Activated CD8-positive, alpha-beta T cell treated with anti-CD3 and anti-CD28 coated beads for 36 hours (primary cell): Measurements from ENCODE around the gene YTHDC1. TPM values are rescaled to one million over a fixed set of nuclear protein-coding genes. Genes with fewer than 3 reads are reported as not detected.

Source experiments
- ATAC-seq: fragments of 200-7000 bp; cut with Tn5 transposase; one replicate; pipeline ENCODE4 v1.10.0; 2021; ENCODE audit warnings: mild to moderate bottlenecking, moderate library complexity
- CTCF ChIA-PET: fragments of 350-600 bp; sonication (Branson Sonifier 250); formaldehyde crosslinking; loops from one replicate; lab custom pipeline; 2021; ENCODE audit warnings: antibody characterized with exemption; lab: Charles Lee
- POLR2A ChIA-PET: fragments of 350-600 bp; sonication (Branson Sonifier 250); formaldehyde crosslinking; loops from one replicate; lab custom pipeline; 2021; ENCODE audit warnings: antibody characterized with exemption; lab: Charles Lee
- DNase-seq: peaks from one replicate; pipeline ENCODE4 v3.0.0-alpha.2; 2020
- H3K27ac Mint-ChIP-seq: one replicate; pipeline ENCODE4 v1.8.0; 2021; ENCODE audit warnings: mild to moderate bottlenecking, mixed read lengths
- H3K27me3 Mint-ChIP-seq: one replicate; pipeline ENCODE4 v1.8.0; 2021; ENCODE audit warnings: mixed read lengths
- H3K36me3 Mint-ChIP-seq: one replicate; pipeline ENCODE4 v1.8.0; 2021; ENCODE audit warnings: low read depth, mixed read lengths
- H3K4me1 Mint-ChIP-seq: one replicate; pipeline ENCODE4 v1.8.0; 2021; ENCODE audit warnings: low read depth, mixed read lengths
- H3K4me3 Mint-ChIP-seq: one replicate; pipeline ENCODE4 v1.8.0; 2021; ENCODE audit warnings: mild to moderate bottlenecking, moderate library complexity, mixed read lengths
- H3K9me3 Mint-ChIP-seq: one replicate; pipeline ENCODE4 v1.8.0; 2021; ENCODE audit warnings: mixed read lengths
- intact Hi-C: fragments of 100-400 bp; cut with micrococcal nuclease; formaldehyde crosslinking; loops from one replicate; pipeline ENCODE4 v1.10.0; 2022
- total RNA-seq, 2 experiments: library from RNA; stranded (reverse); gene quantifications; one replicate each; pipeline ENCODE4 v1.2.3, GENCODE V29; 2021
- TF ChIP-seq, protein P1 (sequence below): fragments of 200-600 bp; IDR thresholded peaks from one replicate; pipeline ENCODE4 v1.8.0; 2022; ENCODE audit warnings: antibody characterized with exemption, mild to moderate bottlenecking

YTHDC1 gene
- total RNA-seq, 2 experiments from 2014 or later, result 74.7 to 75.4 TPM

DNA sequence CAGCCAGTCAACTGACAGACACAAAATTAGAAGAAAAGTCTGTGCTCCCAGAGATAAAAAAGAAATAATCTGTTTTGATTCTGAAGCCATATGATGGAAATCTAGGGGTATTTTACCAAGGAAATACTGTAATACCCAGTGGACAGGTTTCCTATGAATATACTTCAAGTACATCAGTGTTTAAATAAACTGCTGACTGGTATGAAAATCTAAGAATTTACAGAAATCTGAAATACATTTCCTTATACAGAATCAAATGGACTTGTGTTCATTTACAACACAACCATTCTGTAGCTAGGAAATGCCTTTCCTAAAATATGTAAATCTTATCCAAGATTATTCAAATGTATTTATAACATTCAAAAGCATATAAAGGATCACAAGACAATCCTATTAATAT, 13.4 kb downstream of the YTHDC1 start:
- H3K27me3 Mint-ChIP-seq, result no peaks in the 10 kb centered on the region
- ATAC-seq (no peak), DNase-seq (no peak)
- POLR2A ChIA-PET, result no interaction called here
- no peak overlapping the region for H3K4me3 Mint-ChIP-seq
- H3K9me3 Mint-ChIP-seq, result no peaks in the 10 kb centered on the region
- TF ChIP-seq, protein P1, sequence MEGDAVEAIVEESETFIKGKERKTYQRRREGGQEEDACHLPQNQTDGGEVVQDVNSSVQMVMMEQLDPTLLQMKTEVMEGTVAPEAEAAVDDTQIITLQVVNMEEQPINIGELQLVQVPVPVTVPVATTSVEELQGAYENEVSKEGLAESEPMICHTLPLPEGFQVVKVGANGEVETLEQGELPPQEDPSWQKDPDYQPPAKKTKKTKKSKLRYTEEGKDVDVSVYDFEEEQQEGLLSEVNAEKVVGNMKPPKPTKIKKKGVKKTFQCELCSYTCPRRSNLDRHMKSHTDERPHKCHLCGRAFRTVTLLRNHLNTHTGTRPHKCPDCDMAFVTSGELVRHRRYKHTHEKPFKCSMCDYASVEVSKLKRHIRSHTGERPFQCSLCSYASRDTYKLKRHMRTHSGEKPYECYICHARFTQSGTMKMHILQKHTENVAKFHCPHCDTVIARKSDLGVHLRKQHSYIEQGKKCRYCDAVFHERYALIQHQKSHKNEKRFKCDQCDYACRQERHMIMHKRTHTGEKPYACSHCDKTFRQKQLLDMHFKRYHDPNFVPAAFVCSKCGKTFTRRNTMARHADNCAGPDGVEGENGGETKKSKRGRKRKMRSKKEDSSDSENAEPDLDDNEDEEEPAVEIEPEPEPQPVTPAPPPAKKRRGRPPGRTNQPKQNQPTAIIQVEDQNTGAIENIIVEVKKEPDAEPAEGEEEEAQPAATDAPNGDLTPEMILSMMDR, result no peak
- intact Hi-C loops, result no loop called here
- peak overlapping the region; percentile 73 for H3K27ac Mint-ChIP-seq
- peaks cover 55% of the 10 kb centered on the region for H3K4me1 Mint-ChIP-seq
- CTCF ChIA-PET, result no interaction called here
- H3K36me3 Mint-ChIP-seq, result peaks cover 27% of the 10 kb centered on the region

DNA sequence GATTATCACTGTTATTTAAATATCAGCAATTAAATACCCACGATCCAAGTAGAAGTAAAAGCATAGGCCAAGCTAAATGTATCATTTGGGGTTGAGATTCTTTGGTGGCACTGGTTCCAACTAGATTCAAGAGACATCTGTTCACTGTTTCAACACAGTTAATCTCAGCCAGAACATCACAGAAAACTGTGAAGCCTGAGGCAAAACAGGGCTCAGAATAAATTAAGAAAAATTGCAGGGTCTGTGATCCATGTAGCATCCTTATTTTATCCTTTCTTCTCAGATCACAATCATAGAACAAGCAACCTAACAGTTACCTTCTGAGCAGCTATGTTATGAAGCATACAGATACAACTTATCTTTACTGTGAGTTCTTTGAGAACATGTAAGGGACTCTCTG, 23.7 kb downstream of the YTHDC1 start:
- Mint-ChIP-seq H3K9me3 (no peaks in the 10 kb centered on the region), H3K27me3 (no peaks in the 10 kb centered on the region), H3K4me3 (no peak overlapping the region), H3K36me3 (peaks cover 32% of the 10 kb centered on the region), H3K4me1 (peaks cover 3% of the 10 kb centered on the region), H3K27ac (no peak overlapping the region)
- CTCF ChIA-PET, result interaction anchor here (1.4 kb wide), 1 partner anchor 50 kb away, joined by 5 read pairs; no protein-coding TSS in a partner anchor
- DNase-seq (no peak), ATAC-seq (no peak)
- TF ChIP-seq, protein P1, result no peak
- intact Hi-C loops, result no loop called here
- POLR2A ChIA-PET, result interaction anchor here (1.3 to 2.0 kb wide), 2 partner anchors 16 to 17 kb away, joined by 3 to 7 read pairs; no protein-coding TSS in a partner anchor

DNA sequence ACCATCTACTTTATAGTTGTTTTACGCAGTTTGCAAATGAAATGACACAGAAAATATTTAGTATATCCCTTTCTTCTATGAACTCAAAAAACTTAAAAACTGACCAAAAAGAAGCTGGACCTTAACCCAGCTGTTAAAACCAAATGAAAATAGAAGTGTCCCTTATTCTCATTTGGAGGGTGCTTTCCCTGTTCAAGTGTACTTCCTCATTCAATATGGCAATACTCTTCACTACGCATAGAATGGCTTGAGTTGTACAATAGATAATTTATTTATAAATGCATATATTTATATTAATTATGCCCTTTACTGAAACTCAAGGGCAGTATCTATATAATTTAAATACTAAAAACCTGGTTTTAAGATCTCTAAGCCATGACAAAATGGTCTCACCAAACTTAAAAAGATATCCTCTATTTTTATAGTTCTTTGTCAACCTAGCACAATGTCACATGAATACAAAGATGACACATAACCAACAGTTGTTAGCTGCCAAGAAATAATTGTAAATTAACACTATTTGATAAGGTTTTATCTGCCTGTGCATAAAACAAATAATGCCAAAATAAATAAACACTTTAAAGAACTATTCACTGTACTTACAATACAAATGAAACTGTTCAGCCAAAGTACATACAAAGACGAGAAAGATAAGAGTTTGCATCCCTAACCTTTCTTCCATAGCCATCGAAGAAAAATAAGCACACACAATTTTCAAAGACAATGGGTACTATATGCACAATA, 25.2 kb downstream of the YTHDC1 start:
- ChIA-PET CTCF (interaction anchor here (1.4 kb wide), 1 partner anchor 51 kb away, joined by 5 read pairs; no protein-coding TSS in a partner anchor), POLR2A (interaction anchor here (0.9 kb wide), 1 partner anchor 9 kb away, joined by 3 read pairs; no protein-coding TSS in a partner anchor)
- peaks cover 6% of the 10 kb centered on the region for H3K4me1 Mint-ChIP-seq
- peaks cover 29% of the 10 kb centered on the region for H3K36me3 Mint-ChIP-seq
- peak overlapping the region; percentile 50 for H3K27ac Mint-ChIP-seq
- DNase-seq (no peak), ATAC-seq (no peak)
- intact Hi-C loops, result no loop called here
- H3K27me3 Mint-ChIP-seq, result no peaks in the 10 kb centered on the region
- TF ChIP-seq, protein P1, result no peak
- H3K9me3 Mint-ChIP-seq, result no peaks in the 10 kb centered on the region
- H3K4me3 Mint-ChIP-seq, result no peak overlapping the region

DNA sequence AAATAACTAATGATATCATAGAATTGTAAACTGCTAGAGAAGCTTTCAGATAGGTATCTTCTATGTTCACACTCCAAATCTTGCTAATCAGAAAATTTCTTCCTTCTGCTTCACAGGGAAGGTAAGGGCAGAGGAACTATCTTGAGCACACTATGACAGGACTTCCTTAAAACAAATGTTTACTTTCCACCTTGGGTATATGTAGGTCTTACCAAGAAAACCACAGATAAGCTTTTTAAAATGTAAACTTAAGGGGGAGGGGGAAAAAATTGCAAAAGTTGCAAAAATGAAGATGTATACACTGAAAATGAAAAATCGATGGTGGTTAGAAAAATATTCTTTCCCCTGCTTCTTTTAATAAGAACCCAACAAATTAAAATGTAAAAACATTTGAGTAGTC, 30.9 kb downstream of the YTHDC1 start:
- ATAC-seq (no peak), DNase-seq (no peak)
- ChIA-PET POLR2A (no interaction called here), CTCF (no interaction called here)
- H3K27ac Mint-ChIP-seq, result peak overlapping the region; percentile 67
- no peaks in the 10 kb centered on the region for H3K27me3 Mint-ChIP-seq
- H3K4me1 Mint-ChIP-seq, result peaks cover 9% of the 10 kb centered on the region
- H3K9me3 Mint-ChIP-seq, result no peaks in the 10 kb centered on the region
- H3K36me3 Mint-ChIP-seq, result peaks cover 32% of the 10 kb centered on the region
- H3K4me3 Mint-ChIP-seq, result no peak overlapping the region
- TF ChIP-seq, protein P1, result no peak
- intact Hi-C loops, result no loop called here
